Dermis microvascular lymphatic vessel endothelial cell (primary cell): ENCODE data around the gene TTL. TPM values are rescaled to one million over a fixed set of nuclear protein-coding genes. Genes with fewer than 3 reads are reported as not detected.
"Not testable (repeated sequence)": the region's sequence is repeated elsewhere in the genome, so short reads cannot be mapped to it uniquely, and the experiment has no call there.

ENCODE experiments used
- DNase-seq, 2 donors: peaks; one replicate each; pipeline versions ENCODE4 v3.0.0 to v3.0.0-alpha.2; 2010; ENCODE audit warnings: low read depth in 2 of 2
- total RNA-seq: library from RNA; depleted of rRNA; stranded (reverse); fragments of >200 nt; gene quantifications from 2 replicates; pipeline ENCODE4 v1.2.1, GENCODE V29; 2014

The TTL gene
- total RNA-seq, result 10.0 and 10.1 TPM in 2 replicates

DNA sequence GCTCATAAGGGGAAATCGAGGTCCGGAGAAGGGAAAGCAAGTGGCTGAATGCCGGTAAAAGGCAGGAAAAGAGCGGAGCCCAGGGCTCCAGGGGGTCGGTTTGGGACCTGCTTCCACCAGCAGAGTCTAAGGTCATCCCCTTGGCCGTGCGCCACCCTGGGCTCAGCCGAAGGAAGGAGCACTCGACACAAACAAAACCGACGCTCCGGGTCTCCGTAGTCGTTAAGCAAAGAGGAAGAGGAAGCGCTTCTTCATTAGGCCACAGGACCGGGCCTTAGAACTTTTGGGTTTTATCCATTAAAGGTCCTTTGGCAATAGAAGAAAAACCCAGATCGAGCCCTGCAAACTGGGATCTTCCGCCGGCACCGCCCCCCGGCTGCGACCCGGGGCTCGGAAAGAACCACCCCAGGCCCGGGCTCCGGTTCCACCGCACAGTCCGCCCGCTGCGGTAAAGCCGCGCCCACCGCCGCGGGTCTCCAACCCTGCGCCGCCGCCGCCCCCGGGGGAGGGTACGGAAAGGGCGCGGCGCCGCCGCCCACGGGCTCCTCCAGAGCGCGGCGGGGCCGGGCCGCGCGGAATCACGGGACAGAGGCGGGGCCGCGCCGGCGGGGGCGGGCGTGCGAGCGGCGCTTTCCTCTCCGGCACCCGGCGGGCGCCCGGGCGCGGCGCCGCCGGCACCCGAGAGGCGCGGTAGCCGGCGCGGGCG lies at the start of gene TTL:
TTL (plus strand) TSS at position 629 of the 706 bp plus-strand sequence. CDS start 189 bp downstream, outside the sequence.
- DNase-seq, result peak in 1 of 2 donors; percentile 75

DNA sequence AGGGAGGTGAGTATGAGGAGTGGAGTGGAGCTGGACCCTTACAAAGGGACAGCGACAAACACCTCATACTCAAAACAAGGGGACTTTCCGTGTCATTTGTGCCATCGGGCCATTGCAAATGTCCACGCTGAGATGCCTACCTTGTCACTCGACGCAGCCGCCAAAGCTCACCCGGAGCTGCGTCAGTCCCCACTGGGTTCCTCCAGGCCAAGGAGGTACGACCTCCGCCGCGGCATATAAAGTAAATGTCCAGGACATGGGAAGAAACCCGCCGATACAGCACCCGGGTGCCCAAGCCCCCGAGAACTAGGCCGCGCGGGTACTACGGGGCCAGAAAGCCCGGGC lies 49.6 kb upstream of the TTL start:
- not testable (repeated sequence) for DNase-seq

DNA sequence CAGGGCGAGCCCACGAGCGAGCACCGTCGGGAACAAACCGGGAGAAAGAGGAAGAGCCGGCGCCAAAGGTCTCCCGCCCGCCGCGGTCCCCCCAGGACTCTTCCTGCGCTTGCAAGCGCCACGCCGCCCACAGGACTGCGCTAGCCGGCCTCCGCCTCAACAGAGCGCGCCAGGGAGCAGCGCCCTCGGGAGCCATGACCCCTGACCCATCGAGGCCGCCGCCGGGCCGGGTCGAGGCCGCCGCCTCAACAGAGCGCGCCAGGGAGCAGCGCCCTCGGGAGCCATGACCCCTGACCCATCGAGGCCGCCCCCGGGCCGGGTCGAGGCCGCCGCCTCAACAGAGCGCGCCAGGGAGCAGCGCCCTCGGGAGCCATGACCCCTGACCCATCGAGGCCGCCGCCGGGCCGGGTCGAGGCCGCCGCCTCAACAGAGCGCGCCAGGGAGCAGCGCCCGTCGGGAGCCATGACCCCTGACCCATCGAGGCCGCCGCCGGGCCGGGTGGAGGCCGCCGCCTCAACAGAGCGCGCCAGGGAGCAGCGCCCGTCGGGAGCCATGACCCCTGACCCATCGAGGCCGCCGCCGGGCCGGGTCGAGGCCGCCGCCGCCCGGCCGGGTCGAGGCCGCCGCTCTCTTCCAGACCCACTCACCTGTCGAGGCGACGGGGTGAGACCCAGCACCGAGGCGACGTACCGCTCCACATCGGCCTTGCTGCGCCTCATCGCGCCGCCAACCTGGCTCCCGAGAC lies 49.0 kb upstream of the TTL start:
- DNase-seq, result peak in 1 of 2 donors; percentile 23

DNA sequence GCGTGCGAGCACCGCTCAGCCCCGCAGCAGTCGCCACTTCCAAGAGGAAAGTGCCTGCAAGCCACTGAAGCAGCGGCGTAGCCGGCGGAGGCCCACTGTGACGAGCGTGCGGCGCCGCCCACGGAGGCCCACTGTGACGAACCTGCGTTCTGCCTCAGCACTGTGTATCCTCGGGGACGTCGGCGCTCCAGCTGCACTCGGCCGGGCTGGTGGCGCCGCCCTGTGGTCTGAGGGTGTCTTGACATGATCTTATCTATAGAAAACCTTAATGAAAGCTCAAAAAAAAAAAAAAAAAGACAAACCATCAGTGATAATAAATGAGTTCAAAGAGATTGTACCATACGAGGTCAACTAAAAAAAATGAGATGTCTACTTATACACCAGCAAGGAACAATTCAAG lies 48.5 kb upstream of the TTL start, which contains the start of gene RGPD8:
RGPD8 (minus strand) TSS at position 166 of the 400 bp plus-strand sequence. CDS start 192 bp downstream, outside the sequence.
- DNase-seq, result peak; percentile 70 to 80

DNA sequence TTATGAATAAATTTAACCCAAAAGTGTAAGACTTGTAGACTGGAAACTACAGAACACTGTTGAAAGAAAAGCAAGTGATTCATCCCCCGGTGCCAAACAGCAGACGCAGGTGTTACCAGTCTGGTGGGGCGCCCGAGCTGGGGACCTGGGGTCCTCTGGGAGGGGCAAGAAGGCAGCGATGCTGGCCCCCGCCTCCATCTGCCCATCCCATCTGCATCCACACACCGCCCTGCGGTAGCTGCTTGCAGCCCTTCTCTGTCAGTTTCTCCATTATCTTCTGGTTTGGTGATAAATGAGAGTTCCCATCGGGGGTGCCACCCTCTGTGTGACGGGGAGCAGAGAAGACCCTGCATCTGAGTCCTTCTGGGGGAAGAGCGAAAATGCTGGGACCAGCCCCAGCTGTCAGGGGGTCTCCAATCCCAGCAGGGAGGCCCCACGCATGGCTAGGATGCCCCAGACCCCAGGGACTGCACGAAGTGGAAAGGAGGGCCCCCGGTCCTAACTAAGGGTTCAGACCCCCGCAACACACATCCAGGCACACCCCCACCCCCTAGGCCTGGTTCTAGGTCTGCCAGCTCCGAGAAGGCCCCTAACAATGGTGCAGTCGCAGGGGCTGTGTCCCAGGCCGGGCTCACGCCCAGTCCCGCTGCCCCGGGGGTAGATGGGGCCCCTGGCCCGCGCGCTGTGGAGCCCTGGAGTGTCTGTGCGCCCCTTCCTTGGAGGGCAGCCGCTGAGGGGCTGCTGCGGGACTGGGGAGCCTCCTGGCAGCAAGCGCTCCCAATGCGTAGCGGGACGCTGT lies 47.8 kb upstream of the TTL start:
- DNase-seq, result no peak

DNA sequence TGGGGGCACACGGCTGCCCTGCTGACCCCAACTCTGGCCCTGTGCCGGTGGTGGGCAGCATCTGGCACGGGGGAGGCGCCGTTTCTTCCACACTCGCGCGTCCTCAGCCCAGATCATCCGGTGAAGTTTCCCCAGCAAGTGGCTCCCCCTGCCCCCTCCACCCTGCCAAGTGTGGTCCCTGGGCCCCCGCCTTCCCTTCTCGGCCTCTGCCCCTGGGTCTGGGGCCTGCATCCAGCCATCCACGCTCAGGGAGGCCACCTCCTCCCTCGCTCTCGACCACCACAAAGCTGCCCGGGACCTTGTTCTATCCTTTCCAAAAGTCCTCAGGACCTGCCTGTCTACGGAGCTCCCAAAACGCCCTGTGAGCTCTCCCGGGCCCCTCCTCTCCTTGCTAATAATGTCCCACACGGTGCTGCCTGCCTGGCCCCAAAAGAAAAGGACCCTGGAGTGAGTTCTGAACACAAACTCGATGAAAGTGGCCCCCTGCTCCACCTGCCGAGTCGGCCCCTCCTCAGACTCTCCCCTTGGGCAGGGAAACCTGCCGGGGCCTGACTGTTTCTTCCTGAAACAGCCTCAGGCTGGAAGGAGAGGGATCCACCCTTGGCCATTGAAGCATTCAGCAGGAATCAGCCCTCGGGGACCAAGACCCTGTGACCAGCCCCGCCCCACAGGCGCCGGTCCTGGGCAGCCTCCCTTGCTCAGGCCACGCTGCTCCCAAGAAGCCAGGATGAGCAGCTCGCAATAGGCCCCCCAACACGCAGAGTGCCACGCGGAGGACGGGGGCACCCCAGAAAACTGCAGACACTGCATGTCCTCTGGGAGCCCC lies 46.9 kb upstream of the TTL start:
- DNase-seq, result not testable (repeated sequence)

DNA sequence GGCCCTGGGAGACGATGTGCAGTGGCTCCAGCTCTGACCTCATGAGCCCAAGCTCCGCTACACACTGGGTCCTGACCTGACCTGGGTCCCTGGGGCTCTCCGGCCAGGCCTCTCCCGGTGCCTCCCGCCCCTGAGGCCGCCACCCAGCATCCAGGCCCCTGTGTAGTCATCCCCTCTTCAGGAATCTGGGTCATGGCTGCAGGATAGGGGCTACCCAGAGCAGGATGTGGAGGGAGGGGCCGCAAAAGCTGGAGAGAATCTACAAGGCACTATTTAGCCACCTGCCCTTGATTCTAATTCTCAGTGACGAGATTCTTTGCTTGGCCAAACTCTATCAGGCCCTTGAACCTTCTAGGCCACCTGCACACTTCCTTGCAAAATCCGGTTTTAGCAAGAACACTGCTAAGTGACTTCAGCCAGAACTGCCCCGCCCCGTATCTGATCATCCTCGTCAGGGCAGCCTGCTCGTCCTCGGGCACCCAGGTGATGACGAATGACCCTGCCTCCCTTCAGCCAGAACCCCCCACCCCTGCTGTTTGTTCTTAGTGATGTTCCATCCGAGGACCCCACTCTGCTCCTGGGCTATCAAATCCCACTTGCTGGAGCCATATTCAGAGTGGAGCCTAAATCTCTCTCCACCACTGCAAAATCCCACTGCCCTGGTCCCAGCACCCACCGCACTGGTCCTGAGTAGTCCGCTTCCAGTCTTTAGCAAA lies 46.1 kb upstream of the TTL start:
- not testable (repeated sequence) for DNase-seq

DNA sequence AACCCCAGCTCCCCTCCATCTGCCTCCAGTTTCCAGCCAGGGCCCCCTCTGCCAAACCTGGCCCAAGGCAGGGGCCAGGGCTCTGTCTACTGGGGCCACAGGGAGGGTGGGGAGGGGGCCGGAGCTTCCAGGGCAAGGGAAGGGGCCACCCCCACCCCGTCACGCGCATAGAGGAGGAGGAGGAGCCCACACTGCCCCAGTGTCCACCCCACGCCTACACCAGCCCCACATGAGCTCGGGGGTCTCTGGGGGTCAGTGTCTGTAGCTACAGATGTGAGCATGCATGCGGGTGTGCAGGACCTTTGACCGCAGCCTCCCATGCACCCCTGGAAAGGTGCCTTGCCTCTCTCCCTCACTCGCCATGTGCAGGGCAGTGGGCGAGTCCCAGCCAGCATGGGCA lies 45.0 kb upstream of the TTL start:
- not testable (repeated sequence) for DNase-seq

DNA sequence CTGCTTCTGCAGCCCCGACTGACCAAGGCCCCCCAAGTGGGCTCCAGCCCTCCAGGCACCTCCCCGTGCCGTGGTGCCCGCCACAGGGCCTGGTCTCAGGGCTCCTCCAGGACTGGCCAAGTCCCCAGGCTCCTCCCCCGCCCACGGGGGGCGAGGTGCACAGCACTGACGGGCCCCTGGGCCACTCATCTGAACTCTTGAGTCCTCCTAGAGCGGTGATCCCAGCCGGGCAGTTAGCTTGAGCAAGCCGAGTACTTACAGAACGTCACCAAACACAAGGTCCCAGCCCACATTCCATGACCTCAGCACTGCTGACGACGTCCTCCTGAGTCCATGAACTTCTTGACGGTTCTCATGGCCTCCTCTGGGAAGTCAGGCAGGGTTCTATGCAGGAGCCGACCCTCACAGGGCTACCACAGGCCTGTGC lies 44.5 kb upstream of the TTL start:
- DNase-seq, result not testable (repeated sequence)

DNA sequence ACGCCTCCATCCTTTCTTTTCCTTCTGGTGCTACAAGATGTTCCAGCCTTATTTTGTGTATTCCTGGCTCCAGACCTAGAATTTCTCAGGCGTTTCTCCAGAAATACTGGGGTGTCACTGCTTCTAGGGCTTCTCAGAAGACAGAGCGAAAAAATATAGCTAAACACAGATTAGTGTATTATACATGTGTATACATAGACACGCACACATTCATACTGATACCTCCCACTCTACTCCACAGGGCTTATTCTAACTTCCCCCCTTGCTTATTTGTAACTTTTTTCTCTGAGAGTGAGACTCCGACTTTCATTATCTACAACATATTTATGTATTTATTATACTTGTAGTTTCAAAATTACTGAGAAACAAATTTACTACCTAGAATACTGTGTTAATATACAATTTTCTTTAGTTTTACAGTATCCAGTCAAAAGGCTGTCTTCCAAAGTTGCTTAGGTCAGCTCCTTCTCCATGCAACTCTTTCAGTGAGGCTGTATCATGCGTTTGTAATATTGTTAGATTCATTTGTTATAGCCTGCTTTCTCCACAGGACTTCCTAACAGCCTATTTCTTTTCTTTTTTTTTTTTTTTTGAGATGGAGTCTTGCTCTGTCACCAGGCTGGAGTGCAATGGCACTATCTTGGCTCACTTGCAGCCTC lies 43.2 kb upstream of the TTL start:
- DNase-seq, result not testable (repeated sequence)

DNA sequence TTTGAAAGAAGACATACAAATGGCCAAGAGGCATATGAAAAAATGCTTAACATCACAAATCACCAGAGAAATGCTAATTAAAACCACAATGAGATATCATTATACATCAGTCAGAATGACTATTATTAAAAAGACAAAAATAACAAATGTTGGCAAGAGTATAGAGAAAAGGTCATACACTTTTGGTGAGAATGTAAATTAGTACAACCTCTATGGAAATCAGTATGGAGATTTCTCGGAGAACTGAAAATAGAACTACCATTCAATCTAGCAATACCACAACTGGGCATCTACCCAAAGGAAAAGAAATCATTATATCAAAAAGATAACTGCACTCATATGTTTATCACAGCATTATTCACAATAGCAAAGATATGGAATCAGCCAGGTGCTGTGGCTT lies 37.7 kb upstream of the TTL start:
- not testable (repeated sequence) for DNase-seq

DNA sequence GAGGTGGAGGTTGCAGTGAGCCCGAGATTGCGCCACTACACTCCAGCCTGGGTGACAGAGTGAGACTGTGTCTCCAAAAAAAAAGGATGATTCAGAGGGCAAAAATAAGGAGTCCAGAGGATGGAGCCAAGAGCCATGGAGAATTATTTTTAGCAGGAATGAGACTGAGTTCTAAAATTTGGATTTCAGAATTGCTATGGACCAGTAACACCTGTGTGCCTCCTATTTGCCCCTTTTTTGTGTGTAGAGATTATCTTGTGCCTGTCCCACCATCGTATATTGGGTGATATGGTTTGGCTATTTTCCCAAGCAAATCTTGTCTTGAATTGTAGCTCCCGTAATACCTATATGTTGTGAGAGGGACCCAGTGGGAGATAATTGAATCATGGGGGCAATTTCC lies 32.1 kb upstream of the TTL start:
- no peak for DNase-seq

DNA sequence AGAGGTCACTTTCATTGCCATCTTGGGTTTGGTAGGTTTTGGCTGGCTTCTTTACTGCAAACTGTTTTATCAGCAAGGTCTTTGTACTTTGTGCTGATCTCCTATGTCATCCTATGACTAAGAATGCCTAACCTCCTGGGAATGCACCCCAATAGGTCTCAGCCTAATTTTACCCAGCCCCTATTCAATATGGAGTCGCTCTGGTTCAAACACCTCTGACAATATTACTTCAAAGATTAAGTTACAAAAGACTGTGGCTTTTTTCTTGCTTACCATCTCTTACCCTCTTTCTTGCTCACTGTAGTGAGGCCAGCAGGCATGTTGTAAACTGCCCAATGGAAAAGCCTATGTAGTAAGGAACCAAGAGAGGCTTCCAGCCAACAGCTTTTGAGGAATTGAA lies 30.6 kb upstream of the TTL start:
- DNase-seq, result no peak

DNA sequence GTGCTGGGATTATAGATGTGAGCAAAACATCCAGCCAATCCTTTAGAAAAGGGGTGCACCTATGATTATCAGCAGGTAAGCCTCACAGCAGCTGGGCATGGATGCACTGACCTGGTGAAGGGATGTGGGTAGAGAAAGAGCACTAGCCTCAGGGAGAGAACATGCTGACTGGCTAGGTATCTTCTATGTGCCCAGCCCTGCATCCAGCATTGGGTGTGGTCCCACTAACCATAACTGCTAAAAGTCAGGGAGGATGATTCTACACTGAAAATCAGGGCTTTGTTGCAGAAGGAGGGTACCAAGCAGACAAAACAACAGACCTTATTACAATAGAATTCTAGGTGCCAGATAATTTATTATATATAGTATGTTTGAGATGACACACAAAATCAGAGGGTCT lies 27.4 kb upstream of the TTL start:
- no peak for DNase-seq

DNA sequence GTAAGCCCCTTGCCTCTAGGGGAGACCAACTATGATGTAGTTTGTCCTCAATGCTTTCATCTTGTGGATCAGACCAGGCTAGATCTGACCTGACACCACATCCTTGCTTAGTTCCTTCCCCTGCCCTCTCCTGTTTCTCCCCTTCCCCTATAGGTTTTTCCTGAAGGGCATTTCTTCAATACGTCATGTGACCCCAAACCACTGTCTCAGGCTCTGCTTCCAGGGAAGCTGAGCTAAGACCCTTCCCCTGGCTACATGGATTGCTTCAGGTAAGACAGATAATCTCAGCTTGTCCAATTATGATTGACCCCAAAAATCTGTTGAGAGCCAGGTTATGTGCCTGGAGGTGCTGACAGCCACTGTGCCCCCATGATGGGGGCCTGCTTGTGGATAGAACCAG lies 22.6 kb upstream of the TTL start:
- no peak for DNase-seq

DNA sequence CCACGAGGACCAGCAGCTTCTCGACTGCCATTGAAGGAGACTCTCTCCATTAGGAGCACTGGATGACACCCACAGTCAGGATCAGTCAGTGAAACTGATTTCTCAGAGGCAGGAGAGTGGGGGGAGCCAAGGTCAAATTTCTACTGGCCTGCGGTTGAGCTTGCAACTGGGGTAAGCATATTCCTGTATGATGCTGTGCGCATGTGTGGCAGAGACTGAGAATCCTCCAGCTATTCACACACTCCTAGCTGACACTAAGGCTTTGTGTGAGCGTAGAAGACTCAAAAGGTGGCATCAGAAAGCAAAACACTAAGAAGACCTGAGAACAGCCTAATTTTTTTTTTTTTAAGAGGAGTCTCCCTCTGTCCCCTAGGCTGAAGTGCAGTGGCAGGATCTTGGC lies 19.8 kb upstream of the TTL start:
- DNase-seq, result no peak

DNA sequence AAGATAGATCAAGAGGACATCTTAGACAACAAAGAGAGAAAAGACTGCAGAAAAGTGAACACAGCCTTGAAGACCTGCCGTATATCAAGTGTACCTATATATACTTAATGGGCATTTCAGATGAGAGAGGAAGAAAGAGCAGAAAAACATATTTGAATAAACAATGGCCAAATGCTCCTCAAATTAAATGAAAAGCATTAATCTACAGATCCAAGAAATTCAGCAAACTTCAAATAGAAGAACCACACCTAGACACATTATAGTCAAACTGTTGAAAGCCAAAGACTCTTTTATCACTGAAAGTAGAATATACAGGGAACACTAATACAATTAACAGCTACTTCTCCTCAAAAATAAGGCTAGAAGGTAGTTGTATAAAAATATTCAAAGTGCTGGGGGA lies 18.7 kb upstream of the TTL start:
- DNase-seq, result no peak

DNA sequence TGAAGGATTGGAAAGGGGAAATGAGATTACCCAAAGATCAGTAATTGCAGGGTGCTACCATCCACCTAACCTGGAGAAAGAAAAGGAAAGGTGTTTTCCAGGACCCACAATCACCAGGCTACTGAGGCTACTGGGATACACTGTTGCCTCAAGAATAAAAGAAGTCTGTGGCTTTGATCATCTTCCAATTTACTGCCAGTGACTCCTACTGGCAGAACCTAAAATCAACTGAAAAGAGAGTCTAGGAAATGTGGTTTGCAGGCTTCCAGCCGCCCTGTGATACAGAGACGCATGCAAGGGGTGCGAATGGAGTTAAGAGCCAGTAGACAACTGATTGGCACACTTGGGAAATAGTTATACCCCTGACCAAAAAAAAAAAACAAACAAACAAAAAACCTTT lies 16.6 kb upstream of the TTL start:
- DNase-seq, result peak in 1 of 2 donors; percentile 11

DNA sequence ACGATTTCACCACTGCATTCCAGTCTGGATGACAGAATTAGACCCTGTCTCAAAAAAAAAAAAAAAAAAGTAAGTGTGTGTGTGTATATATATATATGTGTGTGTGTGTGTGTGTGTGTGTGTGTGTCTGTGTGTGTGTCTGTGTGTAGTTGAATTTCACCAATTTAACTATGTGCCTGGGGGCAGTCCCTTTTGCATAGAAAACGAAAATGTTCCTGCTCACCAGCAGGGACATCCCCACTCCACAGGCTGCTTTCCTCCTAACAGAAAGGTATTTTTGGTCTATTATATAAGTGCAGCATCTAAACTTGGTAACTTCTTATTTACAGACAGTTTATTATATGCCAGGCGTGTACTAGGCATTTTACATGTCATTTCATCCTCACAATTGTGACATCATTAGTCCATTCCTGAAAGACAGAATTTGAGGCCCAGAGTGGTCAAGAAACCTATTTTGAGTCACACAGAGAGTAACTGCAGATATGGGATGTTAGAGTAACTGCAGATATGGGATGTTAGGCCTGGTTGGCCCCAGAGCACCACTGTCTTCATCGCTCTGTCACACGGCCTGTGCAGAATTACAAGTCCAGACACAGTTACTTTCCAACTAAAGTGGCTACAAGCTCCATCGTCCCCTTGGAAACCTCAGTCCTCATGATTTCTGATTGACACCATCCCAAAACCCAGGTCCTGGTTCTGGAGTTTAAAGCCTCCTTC lies 9.3 kb upstream of the TTL start:
- no peak for DNase-seq
